Stomach (tissue), 4 donors: ENCODE results near the gene TIGAR.

Experiments
- POLR2A ChIP-seq, 4 donors: fragments of 450-650 bp; IDR thresholded peaks; one replicate each; pipeline ENCODE4 v1.6.1; 2016; ENCODE audit warnings: antibody characterized with exemption in 4 of 4, control low read depth in 2 of 4, mild to moderate bottlenecking in 1 of 4, moderate library complexity in 1 of 4
- POLR2AphosphoS5 ChIP-seq, 3 donors: sonication (generic); formaldehyde crosslinking; IDR thresholded peaks; one replicate each; pipeline ENCODE4 v1.6.1; 2016; ENCODE audit warnings: antibody characterized with exemption in 3 of 3
- TF ChIP-seq, protein P1 (sequence below), 7 experiments: fragments of 450-650 bp in 4 of 7; fragments of 200-600 bp in 3 of 7; sonication (generic) in 3 of 7; IDR thresholded peaks; one replicate each; pipeline ENCODE4 v1.5.1; 2016 to 2019; ENCODE audit warnings: antibody characterized with exemption in 7 of 7, control low read depth in 2 of 7, mild to moderate bottlenecking in 1 of 7

DNA sequence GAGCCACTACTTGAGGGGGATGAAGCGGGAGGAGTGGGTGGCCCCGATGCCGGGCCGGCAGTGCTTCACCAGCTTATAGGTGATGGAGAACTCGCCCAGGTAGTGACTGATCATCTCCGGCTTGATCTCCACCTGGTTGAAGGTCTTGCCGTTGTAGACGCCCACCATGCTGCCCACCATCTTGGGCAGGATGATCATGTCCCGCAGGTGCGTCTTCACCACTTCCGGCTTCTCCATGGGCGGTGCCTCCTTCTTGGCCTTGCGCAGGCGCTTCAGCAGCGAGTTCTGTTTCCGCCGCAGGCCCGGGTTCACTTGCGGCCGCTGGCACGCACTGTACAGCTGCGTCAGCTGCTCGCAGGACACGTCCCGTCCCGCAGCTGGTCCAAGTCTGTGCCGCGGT is 3.4 kb downstream of the TIGAR start:
- TF ChIP-seq POLR2A (IDR thresholded peaks at IDR 0.05) = no peak
- TF ChIP-seq, protein P1, sequence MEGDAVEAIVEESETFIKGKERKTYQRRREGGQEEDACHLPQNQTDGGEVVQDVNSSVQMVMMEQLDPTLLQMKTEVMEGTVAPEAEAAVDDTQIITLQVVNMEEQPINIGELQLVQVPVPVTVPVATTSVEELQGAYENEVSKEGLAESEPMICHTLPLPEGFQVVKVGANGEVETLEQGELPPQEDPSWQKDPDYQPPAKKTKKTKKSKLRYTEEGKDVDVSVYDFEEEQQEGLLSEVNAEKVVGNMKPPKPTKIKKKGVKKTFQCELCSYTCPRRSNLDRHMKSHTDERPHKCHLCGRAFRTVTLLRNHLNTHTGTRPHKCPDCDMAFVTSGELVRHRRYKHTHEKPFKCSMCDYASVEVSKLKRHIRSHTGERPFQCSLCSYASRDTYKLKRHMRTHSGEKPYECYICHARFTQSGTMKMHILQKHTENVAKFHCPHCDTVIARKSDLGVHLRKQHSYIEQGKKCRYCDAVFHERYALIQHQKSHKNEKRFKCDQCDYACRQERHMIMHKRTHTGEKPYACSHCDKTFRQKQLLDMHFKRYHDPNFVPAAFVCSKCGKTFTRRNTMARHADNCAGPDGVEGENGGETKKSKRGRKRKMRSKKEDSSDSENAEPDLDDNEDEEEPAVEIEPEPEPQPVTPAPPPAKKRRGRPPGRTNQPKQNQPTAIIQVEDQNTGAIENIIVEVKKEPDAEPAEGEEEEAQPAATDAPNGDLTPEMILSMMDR (IDR thresholded peaks at IDR 0.05) = no peak
- no peak for TF ChIP-seq POLR2AphosphoS5 (IDR thresholded peaks at IDR 0.05)
